GM12878 (cell line): ENCODE measurements around the gene MAST4. TPM values are rescaled to one million over a fixed set of nuclear protein-coding genes. Genes with fewer than 3 reads are reported as not detected.

Experiments used
- ATAC-seq: fragments of 200-7000 bp; cut with Tn5 transposase; 3 replicates; pipeline ENCODE4 v1.9.1; 2020; ENCODE audit warnings: mild to moderate bottlenecking, moderate library complexity
- BruUV-seq: library from RNA; stranded (reverse); fragments of 400-500 nt; replicated peaks from 2 replicates; lab custom pipeline; 2021; lab: Mats Ljungman, UMichigan
- CTCF ChIA-PET: fragments of 300-600 bp; sonication (Branson Sonifier 250); formaldehyde crosslinking; extraction: SDS; loops from one replicate; lab custom pipeline; 2021; ENCODE audit warnings: inconsistent platforms; lab: Yijun Ruan, JAX
- POLR2A ChIA-PET: fragments of 350-600 bp; formaldehyde crosslinking; extraction: SDS; loops from one replicate; lab custom pipeline; 2021; ENCODE audit warnings: inconsistent platforms; lab: Charles Lee
- RAD21 ChIA-PET: fragments of 300-600 bp; sonication (Branson Sonifier 250); formaldehyde crosslinking; loops from one replicate; lab custom pipeline; 2023; ENCODE audit warnings: antibody characterized with exemption; ENCODE audit not compliant: unreplicated experiment; lab: Charles Lee
- SMC1A ChIA-PET: fragments of 300-600 bp; sonication (Branson Sonifier 250); formaldehyde crosslinking; loops from one replicate; lab custom pipeline; 2023; ENCODE audit not compliant: unreplicated experiment, uncharacterized antibody; lab: Charles Lee
- DNase-seq: peaks from one replicate; pipeline ENCODE4 v3.0.0-alpha.2; 2011; ENCODE audit warnings: low read depth, low spot score
- FAIRE-seq: peaks from 3 replicates; lab custom pipeline; 2011; peaks lifted over from hg19 to GRCh38; lab: Jason Lieb, UNC
- H2AFZ ChIP-seq: 2 replicates; pipeline ENCODE4 v1.6.0; 2011; ENCODE audit warnings: low read depth, low read length, control low read depth; ENCODE audit not compliant: control insufficient read depth
- H3K27ac ChIP-seq: 2 replicates; pipeline ENCODE4 v1.5.1; 2011; ENCODE audit warnings: control low read depth; ENCODE audit not compliant: control insufficient read depth, insufficient read depth
- H3K27me3 ChIP-seq, 2 experiments: replicated peaks in 1 of 2; 2 replicates each; pipeline versions ENCODE4 v1.6.0 to v1.6.1; 2011; ENCODE audit warnings: low read length in 1 of 2; ENCODE audit not compliant: control insufficient read depth in 2 of 2, insufficient read depth in 2 of 2
- H3K36me3 ChIP-seq, 2 experiments: 2 replicates each; pipeline ENCODE4 v1.5.1; 2011; ENCODE audit warnings: low read length in 1 of 2; ENCODE audit not compliant: control insufficient read depth in 2 of 2, insufficient read depth in 2 of 2
- H3K4me1 ChIP-seq: 2 replicates; pipeline ENCODE4 v1.6.1; 2011; ENCODE audit warnings: mild to moderate bottlenecking, low read length, moderate library complexity, mixed read lengths; ENCODE audit not compliant: control insufficient read depth, insufficient read depth
- H3K4me2 ChIP-seq: 2 replicates; pipeline ENCODE4 v1.6.0; 2011; ENCODE audit warnings: control low read depth; ENCODE audit not compliant: control insufficient read depth, insufficient read depth
- H3K4me3 ChIP-seq: fragments of 200-600 bp; sonication (generic); 2 replicates; pipeline ENCODE4 v1.5.1; 2016
- H3K79me2 ChIP-seq: 2 replicates; pipeline ENCODE4 v1.6.0; 2011; ENCODE audit warnings: low read length; ENCODE audit not compliant: control insufficient read depth, insufficient read depth
- H3K9ac ChIP-seq: 2 replicates; pipeline ENCODE4 v1.8.0; 2011; ENCODE audit warnings: low read length, control low read depth, mixed read lengths; ENCODE audit not compliant: control insufficient read depth, insufficient read depth
- H3K9me3 ChIP-seq: replicated peaks from 3 replicates; pipeline ENCODE4 v1.5.1; 2011; ENCODE audit warnings: mild to moderate bottlenecking, low read length; ENCODE audit not compliant: control insufficient read depth, insufficient read depth
- H4K20me1 ChIP-seq: 2 replicates; pipeline ENCODE4 v1.6.0; 2011; ENCODE audit not compliant: control insufficient read depth, insufficient read depth
- BCLAF1 ChIP-seq: fragments of 450-650 bp; IDR thresholded peaks from 2 replicates; pipeline ENCODE4 v1.6.1; 2017; ENCODE audit warnings: antibody characterized with exemption, mild to moderate bottlenecking, moderate library complexity
- FOXM1 ChIP-seq: IDR thresholded peaks from 2 replicates; pipeline ENCODE4 v1.6.1; 2012; ENCODE audit warnings: low read depth, mild to moderate bottlenecking, inconsistent platforms, low read length, moderate library complexity
- GATAD2B ChIP-seq: fragments of 450-650 bp; conservative IDR thresholded peaks from 2 replicates; pipeline ENCODE4 v1.6.1; 2017; ENCODE audit warnings: low read depth, mild to moderate bottlenecking, moderate library complexity
- HCFC1 ChIP-seq: fragments of 150-350 bp; IDR thresholded peaks from 2 replicates; pipeline ENCODE4 v1.6.1; 2014; ENCODE audit warnings: low read length
- SRF ChIP-seq, 2 experiments: IDR thresholded peaks; 2 replicates each; pipeline ENCODE4 v1.6.1; 2011; ENCODE audit warnings: low read depth in 2 of 2, low read length in 2 of 2, mild to moderate bottlenecking in 1 of 2, moderate library complexity in 1 of 2
- TCF3 ChIP-seq: IDR thresholded peaks from 2 replicates; pipeline ENCODE4 v1.6.1; 2012; ENCODE audit warnings: low read depth, mild to moderate bottlenecking, low read length, borderline replicate concordance; ENCODE audit not compliant: insufficient read depth
- ZNF687 ChIP-seq: fragments of 450-650 bp; IDR thresholded peaks from 2 replicates; pipeline ENCODE4 v1.6.1; 2017; ENCODE audit warnings: mild to moderate bottlenecking, moderate library complexity
- ZZZ3 ChIP-seq: IDR thresholded peaks from 2 replicates; pipeline ENCODE4 v1.6.1; 2011; ENCODE audit warnings: low read depth; ENCODE audit not compliant: control insufficient read depth, insufficient read length
- WGBS: methylation state at CpG from one replicate; pipeline ENCODE4 v1.1.6; 2016; ENCODE audit warnings: low lambda C conversion rate; ENCODE audit not compliant: insufficient replicate concordance, insufficient coverage; ENCODE audit errors: missing lambda C conversion rate; 5-methylcytosine and 5-hydroxymethylcytosine counted together
- in situ Hi-C: fragments of 300-500 bp; cut with MboI; formaldehyde crosslinking; loops from 9 replicates; pipeline ENCODE4 v1.14.3; 2018; ENCODE audit warnings: mixed read lengths
- intact Hi-C: fragments of 100-400 bp; cut with micrococcal nuclease; formaldehyde crosslinking; loops from one replicate; pipeline ENCODE4 v1.14.2; 2022; ENCODE audit not compliant: unreplicated experiment
- polyA plus RNA-seq, 11 experiments: library from polyadenylated mRNA; depleted of rRNA in 4 of 11; unstranded in 6 of 11; stranded (reverse) in 5 of 11; fragments of >200 nt; fragmentation: Nextera tagmentation in 4 of 11; fragmentation: Illumina TruSeq in 1 of 11; extraction: Ambion mirVana in 4 of 11; extraction: Trizol in 1 of 11; gene quantifications; 1 replicate in 1 of 11; 2 replicates in 10 of 11; pipeline versions ENCODE4 v1.2.1 to v1.2.3, GENCODE V29; 2011 to 2016; ENCODE audit warnings: inconsistent platforms in 2 of 11, missing spikeins in 2 of 11, low read depth in 1 of 11
- total RNA-seq, 4 experiments: library from RNA; depleted of rRNA in 3 of 4; stranded (reverse); fragments of >200 nt in 3 of 4; fragmentation: Illumina TruSeq in 1 of 4; extraction: Trizol in 1 of 4; gene quantifications; 2 replicates each; pipeline versions ENCODE4 v1.2.1 to v1.2.3, GENCODE V29; 2013 to 2021

The MAST4 gene
- total and polyA plus RNA-seq, 10 of the 15 experiments (the other 5 are each of a cell fraction or from before 2014, with no cell fraction given): 0.02 to 1.6 (median 0.29) TPM; not detected in 1

DNA sequence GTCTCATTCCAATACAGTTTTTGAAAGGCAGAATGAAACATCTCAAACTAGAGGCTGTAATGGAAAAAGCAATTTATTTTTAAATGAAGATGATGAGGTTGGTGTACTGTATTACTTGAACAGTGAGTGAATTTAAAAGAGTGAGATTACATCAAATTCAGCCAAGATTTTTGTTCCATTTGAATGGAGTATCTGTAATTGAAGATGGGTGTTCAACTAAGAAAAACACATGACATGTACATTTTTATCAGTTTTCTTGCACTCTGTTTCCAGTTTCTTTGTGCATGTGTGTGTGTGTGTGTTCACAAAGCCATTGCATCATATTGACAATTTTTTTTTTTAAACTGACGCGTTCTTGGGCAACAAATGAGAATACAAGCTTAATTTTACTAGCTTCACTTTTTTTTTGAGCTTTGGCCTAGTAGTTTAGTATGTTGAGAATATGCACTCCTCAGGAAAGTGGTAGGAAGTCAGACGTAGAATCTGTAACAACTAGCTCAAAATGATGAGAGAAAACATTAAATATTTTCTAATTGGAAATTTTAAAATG, 243.5 kb downstream of the MAST4 start:
- intact Hi-C loops: loop anchor here (10.0 kb wide), 1 partner anchor 365 kb away; no protein-coding TSS in a partner anchor
- RAD21 ChIA-PET: no interaction called here
- ATAC-seq: no peak
- no peak for FAIRE-seq
- H3K4me3 ChIP-seq: no peak overlapping the region
- POLR2A ChIA-PET: no interaction called here
- TF ChIP-seq FOXM1 (no peak), HCFC1 (no peak), GATAD2B (no peak), SRF (IDR thresholded peaks at IDR 0.05; ENCODE audit: low read depth in 2 of 2, low read length in 2 of 2) (no peak), ZNF687 (no peak), TCF3 (no peak), ZZZ3 (no peak), BCLAF1 (no peak)
- H3K27me3 ChIP-seq: peaks cover 0 to 6% of the 10 kb centered on the region in 2 experiments; a peak in 2 of 4 replicates
- no peak overlapping the region for H3K27ac ChIP-seq
- no peak overlapping the region for H2AFZ ChIP-seq
- no peak for DNase-seq
- no peaks in the 10 kb centered on the region for H4K20me1 ChIP-seq
- SMC1A ChIA-PET: interaction anchor here (0.6 to 1.5 kb wide), 3 partner anchors 9 to 269 kb away, joined by 3 to 7 read pairs (median 3); no protein-coding TSS in a partner anchor
- H3K79me2 ChIP-seq: no peaks in the 10 kb centered on the region
- CTCF ChIA-PET: interaction anchor here (0.6 to 3.2 kb wide), 4 partner anchors 9 to 527 kb away, joined by 3 to 8 read pairs (median 4); no protein-coding TSS in a partner anchor
- no peaks in the 10 kb centered on the region for H3K9me3 ChIP-seq
- H3K4me1 ChIP-seq: peaks cover 7% of the 10 kb centered on the region
- no TSS peak for BruUV-seq
- no peak overlapping the region for H3K9ac ChIP-seq
- in situ Hi-C loops: no loop called here
- WGBS: 86% methylated on average over 3 of the region's 3 CpGs
- H3K4me2 ChIP-seq: no peak overlapping the region
- no peaks in the 10 kb centered on the region for H3K36me3 ChIP-seq
